Measurements from ENCODE around the gene RPL29.

The RPL29 gene

DNA sequence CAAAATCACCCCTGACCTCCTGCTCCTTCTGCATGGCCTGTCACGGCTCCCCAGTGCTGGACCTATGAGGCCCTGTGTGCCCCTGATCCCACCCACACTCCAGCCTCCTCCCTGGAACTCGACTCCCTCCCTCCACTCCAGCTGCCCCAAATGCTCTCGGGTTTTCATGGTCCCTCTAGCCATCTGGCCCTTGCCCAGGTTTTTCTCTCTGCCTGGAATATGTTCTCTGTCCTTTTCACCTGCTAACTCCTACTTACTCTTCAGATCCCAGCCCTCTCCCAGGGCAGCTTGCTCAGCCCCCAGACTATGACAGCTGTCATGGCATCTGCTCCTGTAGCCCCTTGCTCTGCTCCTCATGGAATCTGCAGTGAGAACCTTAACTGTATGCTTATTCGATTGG lies 30.3 kb upstream of the RPL29 start:
- Histone ChIP-seq H4K20me1 (ENCODE audit: low read depth, low read length) (no peaks in the 10 kb centered on the region), H2AFZ (ENCODE audit: low read depth, low read length, severe bottlenecking) (no peak overlapping the region), H3F3A (ENCODE audit: insufficient read depth) (no peaks in the 10 kb centered on the region), H3K27me3 (ENCODE audit: low read length) (no peaks in the 10 kb centered on the region), H3K4me2 (ENCODE audit: low read depth, low read length, poor library complexity, severe bottlenecking) (no peak overlapping the region), H3K27ac (ENCODE audit: low read depth, low read length) (no peak overlapping the region), H3K9me3 (ENCODE audit: insufficient read depth, low read length) (no peaks in the 10 kb centered on the region), H3K36me3 (ENCODE audit: low read length) (no peaks in the 10 kb centered on the region), H3K9me2 (replicated peaks; ENCODE audit: insufficient read depth, low read length) (no peaks in the 10 kb centered on the region), H3K9ac (ENCODE audit: low read length) (no peak overlapping the region), H3K4me3 (ENCODE audit: insufficient read depth, low read length, poor library complexity, severe bottlenecking) (no peak overlapping the region), H3K79me2 (ENCODE audit: insufficient read depth, low read length) (no peaks in the 10 kb centered on the region)
- TF ChIP-seq, protein P1, sequence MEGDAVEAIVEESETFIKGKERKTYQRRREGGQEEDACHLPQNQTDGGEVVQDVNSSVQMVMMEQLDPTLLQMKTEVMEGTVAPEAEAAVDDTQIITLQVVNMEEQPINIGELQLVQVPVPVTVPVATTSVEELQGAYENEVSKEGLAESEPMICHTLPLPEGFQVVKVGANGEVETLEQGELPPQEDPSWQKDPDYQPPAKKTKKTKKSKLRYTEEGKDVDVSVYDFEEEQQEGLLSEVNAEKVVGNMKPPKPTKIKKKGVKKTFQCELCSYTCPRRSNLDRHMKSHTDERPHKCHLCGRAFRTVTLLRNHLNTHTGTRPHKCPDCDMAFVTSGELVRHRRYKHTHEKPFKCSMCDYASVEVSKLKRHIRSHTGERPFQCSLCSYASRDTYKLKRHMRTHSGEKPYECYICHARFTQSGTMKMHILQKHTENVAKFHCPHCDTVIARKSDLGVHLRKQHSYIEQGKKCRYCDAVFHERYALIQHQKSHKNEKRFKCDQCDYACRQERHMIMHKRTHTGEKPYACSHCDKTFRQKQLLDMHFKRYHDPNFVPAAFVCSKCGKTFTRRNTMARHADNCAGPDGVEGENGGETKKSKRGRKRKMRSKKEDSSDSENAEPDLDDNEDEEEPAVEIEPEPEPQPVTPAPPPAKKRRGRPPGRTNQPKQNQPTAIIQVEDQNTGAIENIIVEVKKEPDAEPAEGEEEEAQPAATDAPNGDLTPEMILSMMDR (IDR thresholded peaks at IDR 0.05; ENCODE audit: insufficient read depth, low read length, poor library complexity, severe bottlenecking), result no peak
- no peak for TF ChIP-seq EZH2phosphoT487 (conservative IDR thresholded peaks at IDR 0.05; ENCODE audit: low read length)

DNA sequence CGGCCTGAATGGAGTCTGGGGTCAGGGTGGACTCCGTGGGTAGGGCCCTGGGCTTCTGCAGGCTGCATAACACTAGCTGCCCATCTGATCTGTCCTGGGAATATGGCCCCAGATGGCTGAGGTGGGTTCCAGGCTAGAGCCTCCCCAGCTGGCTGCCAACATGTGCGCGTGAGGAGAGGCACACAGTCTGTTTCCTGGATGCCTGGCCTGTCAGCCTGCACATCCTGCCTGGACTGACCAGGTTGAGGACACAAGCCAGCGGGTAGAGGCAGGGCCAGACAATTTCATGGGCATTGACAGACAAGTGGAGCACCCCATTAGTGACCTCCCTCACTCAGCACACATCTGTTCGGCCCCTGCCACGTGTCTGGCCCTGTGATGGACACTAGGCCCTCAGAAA lies 29.8 kb upstream of the RPL29 start:
- Histone ChIP-seq H3K27ac (ENCODE audit: low read depth, low read length) (no peak overlapping the region), H3K36me3 (ENCODE audit: low read length) (no peaks in the 10 kb centered on the region), H3K9me3 (ENCODE audit: insufficient read depth, low read length) (no peaks in the 10 kb centered on the region), H3K79me2 (ENCODE audit: insufficient read depth, low read length) (no peaks in the 10 kb centered on the region), H4K20me1 (ENCODE audit: low read depth, low read length) (no peaks in the 10 kb centered on the region), H3K27me3 (ENCODE audit: low read length) (no peaks in the 10 kb centered on the region), H3F3A (ENCODE audit: insufficient read depth) (no peaks in the 10 kb centered on the region), H3K4me3 (ENCODE audit: insufficient read depth, low read length, poor library complexity, severe bottlenecking) (no peak overlapping the region), H3K9ac (ENCODE audit: low read length) (no peak overlapping the region), H2AFZ (ENCODE audit: low read depth, low read length, severe bottlenecking) (no peak overlapping the region), H3K9me2 (replicated peaks; ENCODE audit: insufficient read depth, low read length) (no peaks in the 10 kb centered on the region), H3K4me2 (ENCODE audit: low read depth, low read length, poor library complexity, severe bottlenecking) (no peak overlapping the region)
- no peak for TF ChIP-seq EZH2phosphoT487 (conservative IDR thresholded peaks at IDR 0.05; ENCODE audit: low read length)
- TF ChIP-seq, protein P1 (IDR thresholded peaks at IDR 0.05; ENCODE audit: insufficient read depth, low read length, poor library complexity, severe bottlenecking), result no peak

DNA sequence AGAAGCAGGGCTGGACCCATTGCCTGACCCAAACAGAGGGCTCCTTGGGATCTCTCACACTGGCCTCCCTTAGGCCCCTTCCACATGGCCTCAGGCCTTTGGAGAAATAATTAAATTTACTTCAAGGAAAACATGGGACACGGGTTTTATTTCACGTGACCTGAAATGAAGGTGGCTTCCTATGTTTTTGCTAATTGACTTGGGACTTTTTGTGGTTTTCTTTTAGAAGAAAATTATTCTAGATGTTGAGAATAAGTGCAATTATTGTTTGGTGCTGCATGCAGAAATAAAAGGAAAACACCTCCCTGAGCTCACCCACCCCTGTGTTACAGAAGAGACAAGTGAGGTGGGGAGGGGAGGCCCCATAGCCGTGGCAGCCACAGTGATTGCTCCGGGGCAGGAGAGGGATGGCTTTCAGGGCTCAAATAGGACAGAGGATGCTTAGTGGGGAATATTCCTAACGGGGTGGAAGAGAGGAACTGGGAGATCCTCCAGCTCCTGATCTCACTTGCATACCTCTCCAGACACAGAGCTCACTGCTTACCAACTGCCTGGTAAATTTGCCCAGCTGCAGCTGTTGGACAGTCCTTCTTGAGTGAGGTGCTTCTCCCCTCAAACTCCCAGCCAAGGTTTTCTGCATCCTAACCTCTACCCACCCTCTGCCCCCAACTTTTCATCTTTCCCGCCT lies 29.2 kb upstream of the RPL29 start:
- Histone ChIP-seq H3K9me3 (ENCODE audit: insufficient read depth, low read length) (no peaks in the 10 kb centered on the region), H3K27me3 (ENCODE audit: low read length) (no peaks in the 10 kb centered on the region), H4K20me1 (ENCODE audit: low read depth, low read length) (no peaks in the 10 kb centered on the region), H3K79me2 (ENCODE audit: insufficient read depth, low read length) (no peaks in the 10 kb centered on the region), H2AFZ (ENCODE audit: low read depth, low read length, severe bottlenecking) (no peak overlapping the region), H3K4me2 (ENCODE audit: low read depth, low read length, poor library complexity, severe bottlenecking) (no peak overlapping the region), H3K27ac (ENCODE audit: low read depth, low read length) (no peak overlapping the region), H3K9me2 (replicated peaks; ENCODE audit: insufficient read depth, low read length) (no peaks in the 10 kb centered on the region), H3K9ac (ENCODE audit: low read length) (no peak overlapping the region), H3K4me3 (ENCODE audit: insufficient read depth, low read length, poor library complexity, severe bottlenecking) (no peak overlapping the region), H3K36me3 (ENCODE audit: low read length) (no peaks in the 10 kb centered on the region), H3F3A (ENCODE audit: insufficient read depth) (no peaks in the 10 kb centered on the region)
- TF ChIP-seq, protein P1 (IDR thresholded peaks at IDR 0.05; ENCODE audit: insufficient read depth, low read length, poor library complexity, severe bottlenecking), result no peak
- TF ChIP-seq EZH2phosphoT487 (conservative IDR thresholded peaks at IDR 0.05; ENCODE audit: low read length), result no peak

Data from SU-DHL-6 (cell line).